OCI-LY1 (cell line): ENCODE data around the gene PTPRZ1.

Source experiments
- H2AFZ ChIP-seq: fragments of 200-600 bp; sonication (generic), shearing (Covaris generic); 2 replicates; pipeline ENCODE4 v1.6.0; 2014; ENCODE audit warnings: antibody characterized with exemption, mild to moderate bottlenecking, low read length
- H3F3A ChIP-seq: fragments of 200-600 bp; sonication (generic), shearing (Covaris generic); 2 replicates; pipeline ENCODE4 v1.6.0; 2014; ENCODE audit warnings: mild to moderate bottlenecking, antibody characterized with exemption, low read length, moderate library complexity; ENCODE audit not compliant: insufficient read depth
- H3K27ac ChIP-seq: fragments of 200-600 bp; sonication (generic); 2 replicates; pipeline ENCODE4 v1.5.1; 2014; ENCODE audit warnings: low read length, mixed run types, mild to moderate bottlenecking, low read depth; ENCODE audit not compliant: poor library complexity, severe bottlenecking
- H3K27me3 ChIP-seq: fragments of 200-600 bp; sonication (generic); 2 replicates; pipeline ENCODE4 v1.6.0; 2014; ENCODE audit warnings: antibody characterized with exemption, mild to moderate bottlenecking, low read length, moderate library complexity; ENCODE audit not compliant: insufficient read depth
- H3K36me3 ChIP-seq: fragments of 200-600 bp; sonication (generic); 2 replicates; pipeline ENCODE4 v1.6.1; 2014; ENCODE audit warnings: mild to moderate bottlenecking, antibody characterized with exemption, low read length, moderate library complexity, mixed read lengths; ENCODE audit not compliant: insufficient read depth
- H3K4me1 ChIP-seq: fragments of 200-600 bp; sonication (generic); 2 replicates; pipeline ENCODE4 v1.5.1; 2014; ENCODE audit warnings: mild to moderate bottlenecking, low read length, moderate library complexity; ENCODE audit not compliant: insufficient read depth, severe bottlenecking
- H3K4me2 ChIP-seq: fragments of 200-600 bp; sonication (generic), shearing (Covaris generic); 2 replicates; pipeline ENCODE4 v1.6.1; 2014; ENCODE audit warnings: low read length
- H3K4me3 ChIP-seq: fragments of 200-600 bp; sonication (generic); 2 replicates; pipeline ENCODE4 v1.5.1; 2014; ENCODE audit warnings: low read length, low read depth, mild to moderate bottlenecking, mixed read lengths; ENCODE audit not compliant: poor library complexity, severe bottlenecking
- H3K79me2 ChIP-seq: fragments of 200-600 bp; shearing (Covaris generic); 2 replicates; pipeline ENCODE4 v1.6.1; 2016; ENCODE audit warnings: mixed run types, low read length, mixed read lengths; ENCODE audit not compliant: insufficient read depth
- H3K9ac ChIP-seq: fragments of 200-600 bp; sonication (generic), shearing (Covaris generic); 2 replicates; pipeline ENCODE4 v1.6.1; 2014; ENCODE audit warnings: mild to moderate bottlenecking, low read length, mixed read lengths
- H3K9me2 ChIP-seq: fragments of 200-600 bp; sonication (generic), shearing (Covaris generic); 2 replicates; pipeline ENCODE4 v1.6.1; 2014; ENCODE audit warnings: low read depth, mild to moderate bottlenecking, low read length, mixed read lengths
- H3K9me3 ChIP-seq: fragments of 200-600 bp; shearing (Covaris generic); 2 replicates; pipeline ENCODE4 v1.6.1; 2014; ENCODE audit warnings: low read length, mixed read lengths
- H4K20me1 ChIP-seq: fragments of 200-600 bp; sonication (generic), shearing (Covaris generic); 2 replicates; pipeline ENCODE4 v1.6.0; 2016; ENCODE audit warnings: mild to moderate bottlenecking, low read length; ENCODE audit not compliant: insufficient read depth
- CTCF ChIP-seq: fragments of 200-600 bp; sonication (generic), shearing (Covaris generic); IDR thresholded peaks from 2 replicates; pipeline ENCODE4 v1.5.1; 2017; ENCODE audit warnings: mild to moderate bottlenecking, antibody characterized with exemption, low read length, moderate library complexity, mixed read lengths
- EZH2 ChIP-seq: fragments of 200-600 bp; sonication (generic), shearing (Covaris generic); IDR thresholded peaks from 2 replicates; pipeline ENCODE4 v1.8.0; 2017; ENCODE audit warnings: borderline replicate concordance, mixed run types, mild to moderate bottlenecking, antibody characterized with exemption, low read length, moderate library complexity, mixed read lengths

The PTPRZ1 gene

GRCh38 chr7:122027058-122027457 lies 154.1 kb downstream of the PTPRZ1 start:
- Histone ChIP-seq H3K4me1 (no peaks in the 10 kb centered on the region), H4K20me1 (no peaks in the 10 kb centered on the region), H2AFZ (no peak overlapping the region), H3K4me3 (no peak overlapping the region), H3K9me3 (no peaks in the 10 kb centered on the region), H3K9ac (no peak overlapping the region), H3K79me2 (no peaks in the 10 kb centered on the region), H3F3A (no peaks in the 10 kb centered on the region), H3K9me2 (no peaks in the 10 kb centered on the region), H3K4me2 (no peak overlapping the region), H3K27me3 (no peaks in the 10 kb centered on the region), H3K36me3 (no peaks in the 10 kb centered on the region), H3K27ac (no peak overlapping the region)
- TF ChIP-seq EZH2 (no peak), CTCF (no peak)

DNA sequence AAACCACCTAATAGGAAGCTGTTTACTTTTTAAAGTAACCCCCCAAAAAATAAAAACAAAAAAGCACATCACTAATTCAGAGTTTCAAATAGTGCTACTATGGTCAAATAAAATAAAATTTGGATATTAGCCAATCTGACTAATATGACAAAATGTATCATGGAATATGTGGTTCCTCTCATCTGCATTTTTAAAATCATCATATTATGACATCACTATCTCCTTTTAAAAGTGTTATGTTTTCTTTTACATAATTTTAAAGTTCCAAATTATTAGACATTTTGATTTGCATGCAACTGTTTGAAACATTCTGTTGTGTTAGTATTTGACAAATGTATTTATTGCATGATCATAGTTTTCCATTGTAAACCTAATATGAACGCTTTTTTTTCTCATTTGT lies 160.7 kb downstream of the PTPRZ1 start:
- H3F3A ChIP-seq, result no peaks in the 10 kb centered on the region

DNA sequence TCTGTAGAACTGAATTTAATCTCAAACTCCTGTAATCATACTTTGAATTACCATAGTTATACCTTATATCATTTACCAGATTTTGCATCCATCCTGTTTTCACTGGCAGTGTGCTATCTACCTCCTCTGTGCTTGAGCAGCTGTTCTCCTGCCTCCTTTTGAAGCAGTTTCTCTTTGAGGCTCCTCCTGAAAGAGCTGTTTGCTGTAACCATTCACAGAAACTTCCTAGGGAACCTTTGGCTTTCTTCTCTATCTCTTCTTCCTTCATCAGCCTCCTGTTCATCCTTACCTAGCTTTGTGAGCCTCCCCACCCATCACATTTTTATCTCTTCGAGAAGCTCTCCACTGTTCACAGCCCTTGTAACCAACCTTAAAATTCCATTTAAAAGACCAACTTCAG lies 162.9 kb downstream of the PTPRZ1 start:
- TF ChIP-seq CTCF (no peak), EZH2 (no peak)
- Histone ChIP-seq H2AFZ (no peak overlapping the region), H4K20me1 (no peaks in the 10 kb centered on the region), H3K27me3 (no peaks in the 10 kb centered on the region), H3K4me3 (no peak overlapping the region), H3K9ac (no peak overlapping the region), H3K4me2 (no peak overlapping the region), H3K27ac (no peak overlapping the region), H3K9me2 (no peaks in the 10 kb centered on the region), H3K79me2 (no peaks in the 10 kb centered on the region), H3K9me3 (no peaks in the 10 kb centered on the region), H3K4me1 (no peaks in the 10 kb centered on the region), H3F3A (no peaks in the 10 kb centered on the region), H3K36me3 (no peaks in the 10 kb centered on the region)

More for the DNA sequence above, 160.7 kb downstream of the PTPRZ1 start:
- Histone ChIP-seq H3K27me3 (no peaks in the 10 kb centered on the region), H3K27ac (no peak overlapping the region), H3K4me3 (no peak overlapping the region), H2AFZ (no peak overlapping the region), H3K4me1 (no peaks in the 10 kb centered on the region), H4K20me1 (no peaks in the 10 kb centered on the region), H3K79me2 (no peaks in the 10 kb centered on the region), H3K36me3 (no peaks in the 10 kb centered on the region), H3K9me2 (no peaks in the 10 kb centered on the region), H3K9me3 (no peaks in the 10 kb centered on the region), H3K4me2 (no peak overlapping the region), H3K9ac (no peak overlapping the region)
- no peak for TF ChIP-seq EZH2
- no peak for TF ChIP-seq CTCF
